ENCODE data around the gene RPP40. TPM values are rescaled to one million over a fixed set of nuclear protein-coding genes. Genes with fewer than 3 reads are reported as not detected.

Gene RPP40
- total and polyA plus RNA-seq, 3 donors from 2014 or later: 8.0 to 14.5 (median 10.8) TPM

GRCh38 chr6:4986999-4987398 lies 16.8 kb downstream of the RPP40 start:
- DNase-seq: no peak
- no peaks in the 10 kb centered on the region for H3K4me1 ChIP-seq
- intact Hi-C loops (cut with DNase I; ENCODE audit: low total_unique reads): no loop called here
- no peaks in the 10 kb centered on the region for H3K9me3 ChIP-seq
- H3K27me3 ChIP-seq: no peaks in the 10 kb centered on the region
- H3K36me3 ChIP-seq (ENCODE audit: low read depth, missing control alignments): no peaks in the 10 kb centered on the region
- 82 to 94% methylated on average over 2 to 3 of the region's 3 CpGs for WGBS, 2 donors
- TF ChIP-seq POLR2A (IDR thresholded peaks at IDR 0.05) (no peak), CTCF (IDR thresholded peaks at IDR 0.05) (no peak)
- H3K27ac ChIP-seq: no peak overlapping the region
- no peak overlapping the region for H3K4me3 ChIP-seq

- H3K4me3 ChIP-seq: no peak overlapping the region
- H3K36me3 ChIP-seq (ENCODE audit: low read depth, missing control alignments): no peaks in the 10 kb centered on the region
- DNase-seq: no peak
- no peaks in the 10 kb centered on the region for H3K4me1 ChIP-seq
- no peaks in the 10 kb centered on the region for H3K9me3 ChIP-seq
- no peak for TF ChIP-seq CTCF (IDR thresholded peaks at IDR 0.05)
- TF ChIP-seq POLR2A (IDR thresholded peaks at IDR 0.05): no peak
- no peaks in the 10 kb centered on the region for H3K27me3 ChIP-seq
- intact Hi-C loops (cut with DNase I; ENCODE audit: low total_unique reads): no loop called here
- no peak overlapping the region for H3K27ac ChIP-seq
- 72 to 90% methylated on average over 6 of the region's 6 CpGs for WGBS, 2 donors
Measured at GRCh38 chr6:4983322-4983721, 20.5 kb downstream of the RPP40 start.

GRCh38 chr6:4981761-4982160 lies 22.1 kb downstream of the RPP40 start:
- Histone ChIP-seq H3K4me3 (no peak overlapping the region), H3K4me1 (no peaks in the 10 kb centered on the region), H3K27ac (no peak overlapping the region), H3K9me3 (no peaks in the 10 kb centered on the region), H3K27me3 (no peaks in the 10 kb centered on the region), H3K36me3 (ENCODE audit: low read depth, missing control alignments) (no peaks in the 10 kb centered on the region)
- intact Hi-C loops (cut with DNase I; ENCODE audit: low total_unique reads): no loop called here
- WGBS, 2 donors: 54 to 80% methylated on average over 6 of the region's 6 CpGs
- no peak for DNase-seq
- TF ChIP-seq POLR2A (IDR thresholded peaks at IDR 0.05) (no peak), CTCF (IDR thresholded peaks at IDR 0.05) (no peak)

DNA sequence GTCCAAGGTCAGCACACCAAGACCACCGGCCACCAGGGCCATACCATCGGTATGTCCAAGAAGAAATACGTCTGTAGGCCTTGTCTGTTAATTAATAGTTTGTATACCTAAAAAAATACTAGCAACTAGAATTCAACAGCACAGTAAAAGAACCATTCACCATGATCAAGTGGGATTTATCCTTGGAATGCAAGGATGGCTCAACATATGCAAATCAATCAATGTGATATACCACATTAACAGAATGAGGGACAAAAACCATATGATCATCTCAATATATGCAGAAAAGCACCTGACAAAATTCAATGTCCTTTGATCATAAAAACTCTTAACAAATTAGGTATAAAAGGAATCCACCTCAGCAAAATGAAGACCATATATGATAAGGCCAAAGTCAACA lies 24.4 kb downstream of the RPP40 start:
- intact Hi-C loops (cut with DNase I; ENCODE audit: low total_unique reads): no loop called here
- H3K36me3 ChIP-seq (ENCODE audit: low read depth, missing control alignments): no peaks in the 10 kb centered on the region
- no peak overlapping the region for H3K4me3 ChIP-seq
- TF ChIP-seq CTCF (IDR thresholded peaks at IDR 0.05) (no peak), POLR2A (IDR thresholded peaks at IDR 0.05) (no peak)
- no peaks in the 10 kb centered on the region for H3K27me3 ChIP-seq
- 63 to 65% methylated on average over 3 of the region's 3 CpGs for WGBS, 2 donors
- no peak overlapping the region for H3K27ac ChIP-seq
- H3K9me3 ChIP-seq: no peaks in the 10 kb centered on the region
- DNase-seq: no peak
- H3K4me1 ChIP-seq: no peaks in the 10 kb centered on the region

DNA sequence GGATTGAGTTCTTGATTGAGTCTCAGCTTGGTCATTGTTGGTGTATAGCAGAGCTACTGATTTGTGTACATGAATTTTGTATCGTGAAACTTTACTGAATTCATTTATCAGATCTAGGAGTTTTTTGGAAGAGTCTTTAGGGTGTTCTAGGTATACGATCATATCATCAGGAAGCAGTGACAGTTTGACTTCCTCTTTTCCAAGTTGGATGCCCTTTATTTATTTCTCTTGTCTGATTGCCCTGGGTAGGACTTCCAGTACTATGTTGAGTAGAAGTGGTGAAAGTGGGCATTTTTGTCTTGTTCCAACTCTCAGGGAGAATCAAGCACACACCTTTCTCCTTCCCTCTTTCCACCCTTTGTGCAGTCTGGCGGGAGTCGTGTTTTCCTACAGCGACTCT lies 26.4 kb downstream of the RPP40 start:
- WGBS, 2 donors: 68 to 80% methylated on average over 5 of the region's 5 CpGs
- no peak for TF ChIP-seq POLR2A (IDR thresholded peaks at IDR 0.05)
- TF ChIP-seq CTCF (IDR thresholded peaks at IDR 0.05): no peak
- intact Hi-C loops (cut with DNase I; ENCODE audit: low total_unique reads): no loop called here
- Histone ChIP-seq H3K27ac (no peak overlapping the region), H3K4me3 (no peak overlapping the region), H3K27me3 (no peaks in the 10 kb centered on the region), H3K36me3 (ENCODE audit: low read depth, missing control alignments) (no peaks in the 10 kb centered on the region), H3K4me1 (no peaks in the 10 kb centered on the region), H3K9me3 (no peaks in the 10 kb centered on the region)
- DNase-seq: no peak
